Right lobe of liver (tissue), 6 donors: ENCODE measurements around the gene TEX26. TPM values are rescaled to one million over a fixed set of nuclear protein-coding genes. Genes with fewer than 3 reads are reported as not detected.

Experiments
- ATAC-seq, 4 donors: fragments of 200-7000 bp; cut with Tn5 transposase; one replicate each; pipeline ENCODE4 v1.9.1; 2020; ENCODE audit warnings: mild to moderate bottlenecking in 4 of 4, moderate library complexity in 4 of 4
- DNase-seq, 3 donors: peaks; one replicate each; pipeline ENCODE4 v3.0.0-alpha.2; 2020
- H3K27ac ChIP-seq, 3 donors: fragments of 200-600 bp; one replicate each; pipeline ENCODE4 v1.8.0; 2022
- H3K27me3 ChIP-seq, 2 donors: fragments of 200-600 bp; one replicate each; pipeline ENCODE4 v1.8.0; 2022
- H3K36me3 ChIP-seq, 4 donors: fragments of 200-600 bp; sonication (generic) in 1 of 4; one replicate each; pipeline versions ENCODE4 v1.5.1 to v1.8.0; 2017 to 2022; ENCODE audit warnings: control low read depth in 1 of 4
- H3K4me1 ChIP-seq, 4 donors: fragments of 200-600 bp; sonication (generic) in 1 of 4; one replicate each; pipeline versions ENCODE4 v1.5.1 to v1.8.0; 2017 to 2022; ENCODE audit warnings: control low read depth in 1 of 4
- H3K4me3 ChIP-seq, 3 donors: fragments of 200-600 bp; one replicate each; pipeline ENCODE4 v1.8.0; 2022
- H3K9me3 ChIP-seq, 4 donors: fragments of 200-600 bp; sonication (generic) in 1 of 4; one replicate each; pipeline versions ENCODE4 v1.5.1 to v1.8.0; 2017 to 2022; ENCODE audit warnings: control low read depth in 1 of 4
- CTCF ChIP-seq, 4 donors: fragments of 200-600 bp in 3 of 4; fragments of 450-650 bp in 1 of 4; IDR thresholded peaks; one replicate each; pipeline versions ENCODE4 v1.5.1 to v1.8.0; 2016 to 2022; ENCODE audit warnings: antibody characterized with exemption in 4 of 4, mild to moderate bottlenecking in 2 of 4
- POLR2A ChIP-seq: fragments of 450-650 bp; IDR thresholded peaks from one replicate; pipeline ENCODE4 v1.6.1; 2017; ENCODE audit warnings: antibody characterized with exemption, mild to moderate bottlenecking
- WGBS: methylation state at CpG from one replicate; pipeline ENCODE4 v1.1.6; 2018; ENCODE audit warnings: low coverage, low lambda C conversion rate; ENCODE audit not compliant: insufficient coverage; ENCODE audit errors: missing lambda C conversion rate; 5-methylcytosine and 5-hydroxymethylcytosine counted together
- intact Hi-C, 2 donors: fragments of 100-400 bp; cut with DNase I; formaldehyde crosslinking; loops; one replicate each; pipeline versions ENCODE4 v1.11.2 to v1.14.1; 2022
- total RNA-seq, 6 experiments: library from RNA; depleted of rRNA in 2 of 6; stranded (reverse); fragments of >200 nt in 2 of 6; fragmentation: NEBNext Ultra II Directional in 3 of 6; extraction: Animal tissue kit (Norgen Biotek cat#: 25700) in 3 of 6; gene quantifications; one replicate each; pipeline versions ENCODE4 v1.1.0 to v1.2.4, GENCODE V29; 2016 to 2023
- donor health status: DM: no; HTN: yes; CAD: no.
- donor health status: DM: no; HTN: no; CAD: no.
- donor health status: DM: no; HTN: no; CAD: no.
- donor health status: DM: no; HTN: yes; CAD: no.
- donor health status: DM: no; HTN: yes; CAD: no.

The TEX26 gene
- total RNA-seq, 6 experiments from 2014 or later = 0.37 TPM; not detected in 5

DNA sequence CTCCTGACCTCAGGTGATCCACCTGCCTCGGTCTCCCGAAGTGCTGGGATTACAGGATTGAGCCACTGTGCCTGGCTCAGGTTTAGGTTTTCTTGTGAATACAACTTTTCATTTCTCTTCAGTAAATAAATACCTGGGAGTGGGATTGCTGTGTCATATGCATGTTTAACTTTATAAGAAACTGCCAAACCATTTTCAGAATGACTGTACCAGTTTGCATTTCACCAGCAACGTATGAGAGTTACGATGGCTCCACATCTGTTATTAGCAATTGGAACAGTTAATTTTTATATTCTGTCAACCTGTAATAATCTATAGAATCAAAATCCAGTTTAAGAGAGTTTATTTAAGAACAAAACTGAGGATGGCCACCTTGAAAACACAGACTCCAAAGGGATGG lies 52.2 kb downstream of the TEX26 start:
- TF ChIP-seq POLR2A (no peak), CTCF (IDR thresholded peaks at IDR 0.05) (no peak)
- no peak for DNase-seq
- H3K27me3 ChIP-seq = no peaks in the 10 kb centered on the region
- no peak overlapping the region for H3K4me3 ChIP-seq
- no peaks in the 10 kb centered on the region for H3K4me1 ChIP-seq
- no peak for ATAC-seq
- H3K9me3 ChIP-seq = no peaks in the 10 kb centered on the region
- intact Hi-C loops = no loop called here
- no peaks in the 10 kb centered on the region for H3K36me3 ChIP-seq
- no peak overlapping the region for H3K27ac ChIP-seq
- 83% methylated on average over 4 of the region's 4 CpGs for WGBS

GRCh38 chr13:30985637-30986205 lies 53.3 kb downstream of the TEX26 start:
- Histone ChIP-seq H3K4me3 (no peak overlapping the region), H3K9me3 (no peaks in the 10 kb centered on the region), H3K27ac (no peak overlapping the region), H3K36me3 (no peaks in the 10 kb centered on the region), H3K27me3 (no peaks in the 10 kb centered on the region), H3K4me1 (no peaks in the 10 kb centered on the region)
- TF ChIP-seq POLR2A = no peak
- TF ChIP-seq CTCF (IDR thresholded peaks at IDR 0.05) = no peak
- intact Hi-C loops = no loop called here
- WGBS = 72% methylated on average over 3 of the region's 3 CpGs
- ATAC-seq (no peak), DNase-seq (no peak)

DNA sequence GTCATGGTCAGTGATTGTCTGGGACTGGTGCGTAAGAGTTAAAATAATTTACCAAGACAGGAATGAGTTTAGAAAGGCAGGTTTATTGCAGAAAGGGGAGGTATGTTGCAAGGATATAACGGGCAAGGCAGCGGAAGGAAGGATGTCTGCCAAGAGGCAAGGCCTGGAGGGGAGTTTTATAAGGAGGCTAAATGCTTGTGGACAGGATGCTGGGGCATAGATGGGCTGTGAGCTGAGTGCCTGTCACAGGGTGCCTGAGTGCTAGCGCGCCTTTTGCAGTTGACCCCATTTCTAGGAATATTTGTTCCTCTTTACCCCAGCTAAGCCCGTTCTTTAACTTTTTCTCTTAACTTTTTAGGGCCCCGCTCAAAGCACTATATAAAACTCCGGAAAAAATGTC lies 58.7 kb downstream of the TEX26 start:
- Histone ChIP-seq H3K36me3 (no peaks in the 10 kb centered on the region), H3K4me1 (no peaks in the 10 kb centered on the region), H3K27me3 (no peaks in the 10 kb centered on the region), H3K27ac (no peak overlapping the region), H3K9me3 (no peaks in the 10 kb centered on the region), H3K4me3 (no peak overlapping the region)
- intact Hi-C loops = no loop called here
- 86% methylated on average over 8 of the region's 8 CpGs for WGBS
- DNase-seq (no peak), ATAC-seq (no peak)
- TF ChIP-seq POLR2A = no peak
- TF ChIP-seq CTCF (IDR thresholded peaks at IDR 0.05) = no peak

GRCh38 chr13:30991922-30992321 lies 59.5 kb downstream of the TEX26 start:
- intact Hi-C loops = no loop called here
- WGBS = 85% methylated on average over 7 of the region's 7 CpGs
- Histone ChIP-seq H3K9me3 (no peaks in the 10 kb centered on the region), H3K4me3 (no peak overlapping the region), H3K4me1 (no peaks in the 10 kb centered on the region), H3K27ac (no peak overlapping the region), H3K36me3 (no peaks in the 10 kb centered on the region), H3K27me3 (no peaks in the 10 kb centered on the region)
- TF ChIP-seq CTCF (IDR thresholded peaks at IDR 0.05) (no peak), POLR2A (no peak)
- ATAC-seq (no peak), DNase-seq (no peak)

DNA sequence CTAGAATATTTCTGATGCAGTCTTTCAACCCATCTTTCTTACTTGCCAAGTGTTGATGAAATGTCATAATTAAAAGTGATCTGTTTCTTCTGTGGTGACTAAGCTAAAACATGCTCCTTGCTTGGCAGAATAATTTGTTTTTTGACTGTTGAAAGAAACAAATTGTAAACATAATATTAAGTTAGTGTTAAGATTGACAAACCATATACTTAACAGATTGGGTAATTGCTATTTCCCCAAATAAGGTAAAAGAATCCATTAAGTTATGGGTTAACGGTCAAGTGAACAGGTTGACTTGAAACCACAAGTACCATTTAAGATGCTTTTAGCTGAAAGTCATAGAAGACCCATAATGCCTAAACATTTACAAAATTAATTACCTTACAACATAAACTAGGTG lies 62.9 kb downstream of the TEX26 start:
- Histone ChIP-seq H3K27me3 (no peaks in the 10 kb centered on the region), H3K27ac (no peak overlapping the region), H3K4me1 (no peaks in the 10 kb centered on the region), H3K4me3 (no peak overlapping the region), H3K9me3 (no peaks in the 10 kb centered on the region), H3K36me3 (no peaks in the 10 kb centered on the region)
- intact Hi-C loops = no loop called here
- 92% methylated on average over 1 of the region's 1 CpG for WGBS
- TF ChIP-seq POLR2A = no peak
- no peak for TF ChIP-seq CTCF (IDR thresholded peaks at IDR 0.05)
- ATAC-seq = no peak
- DNase-seq = no peak
